HS-5 (cell line): ENCODE results near the gene GGACT.
"Not testable (repeated sequence)": the region's sequence is repeated elsewhere in the genome, so short reads cannot be mapped to it uniquely, and the experiment has no call there.

ENCODE experiments used
- DNase-seq: peaks from one replicate; pipeline ENCODE4 v3.0.0-alpha.2; 2012; ENCODE audit warnings: low read depth

GGACT gene

GRCh38 chr13:100528820-100529219 is 59.8 kb downstream of the GGACT start:
- DNase-seq = no peak

DNA sequence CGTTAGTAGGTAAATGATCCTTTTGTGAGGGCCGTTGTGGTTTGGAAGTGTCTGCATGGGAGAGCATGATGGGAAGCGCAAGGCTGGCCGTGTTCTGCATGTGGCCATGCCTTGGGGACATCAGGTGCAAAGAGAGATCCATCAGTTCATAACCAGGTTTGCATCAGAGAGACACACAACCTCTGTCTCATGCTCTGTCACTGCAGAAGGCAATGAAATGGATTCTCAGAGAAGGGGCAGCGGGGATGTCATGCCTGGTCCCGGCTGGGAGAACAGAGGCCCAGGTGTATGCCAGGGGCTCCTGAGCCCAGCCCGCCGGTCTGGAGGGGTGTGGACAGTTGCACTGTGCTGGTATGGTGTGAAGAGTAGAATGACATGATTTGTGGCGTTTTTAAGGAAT is 60.2 kb downstream of the GGACT start:
- no peak for DNase-seq

DNA sequence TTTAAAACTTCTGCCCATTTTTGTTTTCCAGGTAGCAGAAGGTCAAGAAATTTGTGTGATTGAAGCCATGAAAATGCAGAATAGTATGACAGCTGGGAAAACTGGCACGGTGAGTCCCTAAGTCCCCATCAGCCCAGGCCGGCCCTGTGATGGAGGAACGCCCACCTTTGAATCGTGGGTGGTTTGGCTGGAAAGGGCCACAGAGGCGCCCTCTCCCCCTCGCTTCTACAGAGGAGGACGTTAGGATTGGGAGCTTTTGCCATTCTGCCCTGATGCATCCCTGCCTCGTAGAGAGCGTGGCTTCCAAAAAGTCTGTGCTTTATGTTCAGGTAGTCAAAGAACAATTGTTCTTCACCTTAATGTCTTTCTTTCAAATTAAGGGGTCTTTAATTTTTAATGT is 60.9 kb downstream of the GGACT start:
- no peak for DNase-seq

DNA sequence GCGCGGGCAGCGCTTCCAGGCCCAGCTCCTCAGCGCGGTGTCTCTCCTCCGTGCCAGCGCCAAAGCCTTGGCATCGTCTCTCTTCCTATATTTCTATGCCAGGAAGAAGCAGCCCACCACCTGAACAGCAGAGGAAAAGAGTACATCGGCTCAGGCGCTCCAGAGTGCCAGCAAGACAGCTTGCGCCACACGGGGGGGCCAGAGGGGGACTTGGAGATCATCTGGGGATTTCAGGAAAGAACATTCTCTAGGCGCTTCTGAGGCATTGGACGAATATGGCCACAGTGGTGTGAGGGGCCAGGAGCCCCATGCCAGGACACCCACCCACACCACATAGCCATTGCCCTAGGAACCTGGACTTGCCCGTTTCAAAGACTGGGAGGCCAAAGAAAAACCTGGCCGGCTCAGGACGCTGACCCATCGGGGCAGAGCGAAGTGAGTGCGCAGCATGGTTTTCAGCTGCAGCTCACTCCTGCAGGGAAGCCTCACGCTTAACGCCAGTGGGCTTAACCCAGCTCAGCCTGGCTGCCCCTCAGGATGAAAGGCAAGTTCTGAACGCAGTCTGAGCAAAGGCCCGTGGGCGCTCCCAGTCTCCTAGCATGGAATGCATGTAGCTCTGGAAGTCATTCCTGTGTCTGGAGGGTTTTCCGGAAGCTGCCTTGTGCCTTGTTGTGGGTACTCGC is 62.1 kb downstream of the GGACT start:
- DNase-seq = no peak

DNA sequence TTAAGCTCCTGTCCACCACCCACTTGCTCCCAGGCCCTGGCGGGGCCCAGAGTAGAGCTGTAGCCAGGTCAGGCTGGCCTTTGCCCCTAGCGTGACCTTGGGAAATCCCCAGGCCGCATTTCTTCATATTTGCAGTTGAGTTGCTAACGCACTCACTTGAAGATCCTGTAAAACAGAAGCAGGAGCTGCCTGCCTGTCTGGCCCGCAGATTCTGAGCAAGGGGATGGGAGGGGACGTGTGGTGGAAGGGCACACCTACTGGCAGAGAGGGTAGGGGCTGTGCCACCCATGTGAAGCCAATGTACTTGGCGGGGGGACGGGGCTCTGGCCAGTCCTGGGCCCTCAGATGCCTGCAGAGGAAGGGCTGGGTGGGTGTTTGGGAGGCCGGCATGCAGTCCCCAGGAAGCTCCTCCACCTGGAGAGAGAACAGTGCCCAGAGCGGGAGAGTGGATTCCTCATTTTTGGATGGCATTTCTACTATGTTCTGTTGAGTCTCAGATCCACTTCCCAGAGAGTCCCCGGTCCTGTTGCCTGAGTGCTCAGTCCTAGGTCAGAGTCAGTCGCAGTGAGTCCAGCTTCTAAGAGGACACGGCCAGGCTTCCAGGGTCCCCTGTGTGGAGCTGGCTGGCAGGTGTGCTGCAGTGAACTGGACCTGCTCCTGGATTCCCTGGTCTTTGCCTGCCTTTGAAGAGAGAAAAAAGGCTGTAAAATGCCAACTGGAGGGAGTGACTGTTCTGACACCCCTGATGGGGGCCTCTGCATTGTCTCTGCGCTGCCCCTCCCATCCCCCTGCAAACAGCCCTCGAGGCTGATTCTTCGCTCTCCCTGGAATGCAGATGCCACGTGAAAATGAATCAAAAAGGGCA is 62.9 kb downstream of the GGACT start:
- DNase-seq = no peak

DNA sequence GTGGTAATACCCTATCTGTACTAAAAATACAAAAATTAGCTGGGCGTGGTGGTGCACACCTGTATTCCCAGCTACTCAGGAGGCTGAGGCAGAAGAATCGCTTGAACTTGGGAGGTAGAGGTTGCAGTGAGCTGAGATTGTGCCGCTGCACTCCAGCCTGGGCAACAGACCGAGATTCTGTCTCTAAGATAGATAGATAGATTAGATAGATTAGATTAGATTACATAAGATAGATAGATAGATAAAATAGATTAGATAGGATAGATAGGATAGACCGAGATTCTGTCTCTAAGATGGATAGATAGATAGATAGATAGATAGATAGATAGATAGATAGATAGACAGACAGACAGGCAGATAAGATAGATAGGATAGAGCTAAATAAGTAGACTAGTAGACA is 63.9 kb downstream of the GGACT start:
- DNase-seq = not testable (repeated sequence)

- DNase-seq = no peak
These were observed 64.6 kb downstream of the GGACT start for GRCh38 chr13:100523981-100524386.

GRCh38 chr13:100523411-100523810 is 65.2 kb downstream of the GGACT start:
- no peak for DNase-seq

GRCh38 chr13:100522618-100523309 is 65.8 kb downstream of the GGACT start:
- no peak for DNase-seq

GRCh38 chr13:100521851-100522617 is 66.6 kb downstream of the GGACT start:
- no peak for DNase-seq

DNA sequence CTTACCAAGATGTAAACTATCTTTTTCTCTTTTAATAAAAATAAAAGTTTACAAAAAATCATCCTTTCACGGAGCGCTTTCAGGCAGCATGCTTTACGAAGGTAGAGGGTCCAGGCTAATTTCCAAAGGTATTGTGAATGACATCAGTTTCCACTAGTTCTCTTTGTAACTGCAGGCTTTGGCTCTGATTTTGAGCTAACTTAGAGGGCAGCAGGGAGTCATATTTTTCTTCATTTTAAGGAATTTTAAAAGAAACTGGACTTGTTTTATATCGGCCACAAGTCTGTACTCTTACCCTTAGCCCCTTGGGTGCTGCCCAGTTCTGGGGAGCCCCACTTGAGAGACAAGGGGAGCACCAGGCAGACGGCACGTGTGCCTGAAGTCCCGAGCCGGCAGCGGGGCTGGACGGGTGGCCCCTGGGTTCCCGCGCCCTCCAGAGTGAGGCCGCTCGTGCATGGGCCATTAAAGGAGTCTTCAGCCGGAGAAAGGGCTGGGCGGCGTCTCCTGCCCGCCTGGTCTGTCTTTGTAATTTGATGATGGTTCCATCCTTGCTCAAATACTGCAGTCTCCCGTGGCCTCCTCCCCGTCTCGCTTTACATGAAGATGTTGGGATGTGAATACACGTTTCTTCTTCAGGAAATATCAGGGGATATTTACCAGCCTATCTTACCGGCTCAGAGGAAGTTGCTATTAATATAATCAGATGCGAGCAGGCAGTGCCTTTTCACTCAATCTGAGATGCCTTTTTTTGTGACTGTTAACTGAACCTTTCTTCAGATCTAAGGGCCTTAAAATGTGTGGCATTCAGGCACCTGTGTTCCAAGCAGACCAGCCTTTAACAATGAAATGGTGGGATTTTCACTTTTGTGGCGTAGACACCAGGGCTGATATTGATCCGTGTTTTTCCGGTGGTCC is 67.4 kb downstream of the GGACT start:
- DNase-seq = no peak

DNA sequence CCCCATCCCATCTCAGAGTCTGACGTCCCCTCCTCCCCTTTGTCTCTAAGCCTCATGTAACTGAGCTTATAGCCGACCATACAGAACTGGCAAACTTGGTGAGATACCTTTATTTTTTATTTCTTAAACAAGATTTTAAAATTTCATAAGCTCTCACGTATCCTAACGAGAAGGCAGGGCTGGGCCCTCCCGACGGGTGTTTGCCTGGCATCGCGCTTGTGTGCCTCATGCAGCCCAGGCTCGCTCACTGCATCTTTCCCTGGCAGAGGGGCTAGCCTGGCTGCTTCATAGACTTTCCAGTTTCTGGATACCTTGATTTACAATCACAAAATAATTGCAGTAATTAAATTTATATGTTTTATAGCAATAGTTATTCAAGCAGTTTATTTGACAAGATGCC is 69.0 kb downstream of the GGACT start:
- DNase-seq = no peak

DNA sequence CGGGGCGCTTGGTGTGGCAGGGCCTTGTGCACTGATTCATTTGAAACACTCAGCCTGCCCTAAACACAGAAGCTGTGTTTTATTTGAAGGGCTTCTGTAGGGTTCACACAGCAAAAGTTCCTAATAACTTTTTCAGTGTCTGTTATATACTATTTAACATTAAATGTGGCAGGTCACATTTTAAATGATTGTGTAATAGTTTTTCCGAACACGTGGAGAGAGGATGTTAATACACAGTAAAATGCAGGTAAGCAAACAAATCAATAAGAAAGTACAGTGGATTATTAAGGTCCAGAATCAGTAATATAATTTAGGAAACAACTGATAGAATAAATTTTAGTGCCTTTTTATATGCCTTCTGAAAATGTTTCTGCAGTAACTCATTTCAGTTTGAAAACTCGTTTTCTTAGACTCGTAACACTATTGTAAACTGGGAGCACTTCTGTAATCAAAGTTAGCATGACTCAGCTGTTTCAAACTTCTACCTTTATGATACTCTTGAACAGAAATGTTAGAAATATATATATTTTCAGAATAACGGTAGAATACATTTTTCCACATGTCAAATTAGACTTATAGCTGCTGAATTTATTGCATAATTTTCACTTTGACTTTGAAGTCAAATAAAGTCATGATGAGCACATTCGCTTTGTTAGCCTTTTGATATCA is 70.1 kb downstream of the GGACT start:
- DNase-seq = no peak

- no peak for DNase-seq
These were observed 70.9 kb downstream of the GGACT start for GRCh38 chr13:100517728-100518127.

DNA sequence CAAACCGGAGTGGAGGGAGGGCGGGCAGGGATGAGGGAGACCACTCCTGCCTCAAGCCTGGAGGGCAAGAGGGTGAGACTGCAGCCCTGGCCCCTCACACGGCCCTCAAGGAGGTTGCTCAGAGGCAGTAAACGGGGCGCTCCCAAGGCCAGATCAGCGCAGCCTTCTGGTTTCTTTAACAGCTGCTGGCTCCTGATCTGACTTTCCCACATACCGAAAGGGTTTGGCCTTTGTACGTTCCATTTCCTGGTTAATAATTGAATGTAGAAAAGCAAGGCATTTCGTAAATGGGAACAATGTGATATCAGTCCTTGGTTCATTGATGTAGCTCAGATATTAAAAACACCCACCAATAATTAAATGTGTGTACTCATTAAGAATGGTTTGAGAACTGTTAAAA is 71.5 kb downstream of the GGACT start:
- no peak for DNase-seq

DNA sequence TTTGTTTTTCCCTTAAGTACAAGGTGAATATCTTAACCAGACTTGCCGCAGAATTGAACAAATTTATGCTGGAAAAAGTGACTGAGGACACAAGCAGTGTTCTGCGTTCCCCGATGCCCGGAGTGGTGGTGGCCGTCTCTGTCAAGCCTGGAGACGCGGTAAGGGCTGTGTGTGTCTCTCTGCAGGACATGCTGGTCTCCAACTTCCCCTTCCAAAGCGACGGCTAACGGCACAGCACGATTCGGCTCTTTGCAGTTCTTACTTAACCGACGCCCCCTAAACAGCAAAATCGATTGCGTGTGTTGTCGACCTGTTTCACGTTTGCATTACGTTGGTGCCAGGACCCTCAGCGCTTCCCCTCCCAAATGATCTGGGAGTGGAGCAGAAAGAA is 73.2 kb downstream of the GGACT start:
- no peak for DNase-seq

DNA sequence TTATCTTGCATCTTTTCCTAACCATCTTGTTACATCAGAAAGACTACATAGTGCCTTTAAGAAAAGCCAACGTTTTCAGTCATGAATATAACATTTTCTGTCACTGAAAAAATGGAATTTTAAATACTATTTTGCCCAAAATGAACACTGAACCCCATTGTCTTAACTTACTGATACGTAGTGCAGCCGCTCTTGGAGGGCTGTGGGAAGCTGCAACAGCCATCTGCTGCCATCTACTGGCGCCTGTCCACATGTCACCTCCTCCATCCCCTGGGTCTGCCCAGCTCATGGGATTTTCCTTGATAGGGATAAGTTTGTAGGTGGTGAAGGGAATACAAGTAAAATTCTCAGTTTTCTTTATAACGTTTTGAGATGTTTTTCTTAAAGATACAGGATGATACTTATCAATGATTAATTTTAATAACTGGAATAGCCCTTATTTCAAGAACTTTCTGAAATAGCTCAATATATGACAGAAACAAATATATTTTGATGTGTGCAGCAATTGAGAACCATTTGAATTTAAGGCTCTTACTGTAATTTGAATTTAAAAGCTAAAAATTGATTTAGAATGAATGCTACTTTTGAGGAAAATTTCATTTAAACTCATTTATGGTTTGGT is 73.7 kb downstream of the GGACT start:
- DNase-seq = no peak

DNA sequence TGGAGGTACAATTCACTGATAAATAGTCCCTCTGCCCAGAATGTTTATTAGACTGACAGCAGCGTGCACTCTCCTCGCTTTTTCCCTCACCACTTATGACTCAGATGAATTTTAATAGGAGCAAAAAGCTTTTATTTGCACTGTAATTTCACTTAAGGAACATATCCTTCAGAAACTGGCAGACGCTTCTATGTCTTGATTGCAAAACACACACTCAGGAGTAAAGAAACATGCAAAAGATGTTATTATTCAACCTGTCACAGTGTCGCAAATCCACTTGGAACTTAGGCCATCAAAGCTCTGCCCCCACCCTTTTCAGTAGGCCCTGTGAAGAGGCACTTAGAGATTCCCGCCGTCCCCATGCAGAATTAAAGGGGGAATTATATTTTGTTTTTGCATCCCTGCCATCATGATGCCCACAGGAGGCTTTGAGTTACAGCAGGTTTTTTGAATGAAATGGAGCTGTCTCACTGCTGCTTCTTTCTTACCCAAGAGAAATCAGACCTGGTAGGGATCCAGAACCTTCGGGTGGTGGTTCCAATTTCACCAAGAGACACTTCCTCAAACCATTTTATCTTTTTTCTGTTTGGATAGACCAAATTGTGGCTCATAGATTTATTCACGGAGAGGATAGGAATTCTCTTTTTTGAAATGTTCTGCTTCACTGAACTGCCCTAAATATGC is 74.5 kb downstream of the GGACT start:
- no peak for DNase-seq

DNA sequence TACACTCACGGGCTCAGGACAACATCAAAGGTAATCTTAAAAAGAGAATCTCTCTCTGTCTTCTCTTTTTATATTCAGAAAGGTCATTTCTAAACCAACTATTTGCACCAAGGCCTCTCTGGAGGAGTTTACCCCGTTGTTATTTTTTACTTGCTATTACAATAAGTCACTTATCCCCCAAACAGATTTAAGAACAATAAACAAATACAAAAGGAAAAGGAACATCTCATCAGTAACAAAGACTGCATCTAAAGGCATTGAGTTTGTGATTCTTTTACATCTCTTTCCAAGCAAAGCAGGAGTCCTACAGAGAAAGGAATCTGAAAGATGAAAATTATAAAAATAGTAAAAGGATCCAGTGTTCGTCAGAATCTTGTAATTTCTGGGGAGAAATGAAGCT is 75.4 kb downstream of the GGACT start:
- no peak for DNase-seq

GRCh38 chr13:100512422-100512821 is 76.2 kb downstream of the GGACT start:
- DNase-seq = no peak
